H1 (cell line): ENCODE data around the gene LRRC25. TPM values are rescaled to one million over a fixed set of nuclear protein-coding genes. Genes with fewer than 3 reads are reported as not detected.
"Not testable (repeated sequence)": the region's sequence is repeated elsewhere in the genome, so short reads cannot be mapped to it uniquely, and the experiment has no call there.

Source experiments
- CTCF ChIA-PET: fragments of 300-600 bp; sonication (Branson Sonifier 250); formaldehyde crosslinking; loops from one replicate; lab custom pipeline; 2021; ENCODE audit not compliant: partially characterized antibody; lab: Charles Lee
- POLR2A ChIA-PET: fragments of 300-600 bp; sonication (Branson Sonifier 250); formaldehyde crosslinking; loops from one replicate; lab custom pipeline; 2021; ENCODE audit warnings: inconsistent platforms; ENCODE audit not compliant: partially characterized antibody; lab: Charles Lee
- DNase-seq, 2 experiments: peaks; one replicate each; pipeline versions ENCODE4 v3.0.0 to v3.0.0-alpha.2; 2010 to 2022; ENCODE audit warnings: low spot score in 2 of 2, low read depth in 1 of 2, mixed read lengths in 1 of 2
- FAIRE-seq: peaks from 2 replicates; lab custom pipeline; 2011; peaks lifted over from hg19 to GRCh38; lab: Jason Lieb, UNC
- H2AFZ ChIP-seq: 2 replicates; pipeline ENCODE4 v1.8.1; 2012; ENCODE audit warnings: low read length, inconsistent platforms
- H2AK5ac ChIP-seq: 2 replicates; pipeline ENCODE4 v1.6.1; 2013; ENCODE audit warnings: low read depth, low read length
- H2BK120ac ChIP-seq: replicated peaks from 2 replicates; pipeline ENCODE3; 2013; ENCODE audit warnings: low read depth, low read length, inconsistent platforms
- H2BK12ac ChIP-seq: 2 replicates; pipeline ENCODE4 v1.6.1; 2013; ENCODE audit warnings: low read depth, low read length
- H2BK15ac ChIP-seq: 2 replicates; pipeline ENCODE4 v1.6.1; 2013; ENCODE audit warnings: low read length
- H2BK20ac ChIP-seq: 2 replicates; pipeline ENCODE4 v1.6.1; 2013; ENCODE audit warnings: low read length
- H2BK5ac ChIP-seq: 2 replicates; pipeline ENCODE4 v1.6.1; 2013; ENCODE audit warnings: low read depth, low read length
- H3K14ac ChIP-seq: 2 replicates; pipeline ENCODE4 v1.6.1; 2013; ENCODE audit warnings: inconsistent platforms; ENCODE audit not compliant: insufficient read length
- H3K18ac ChIP-seq: 2 replicates; pipeline ENCODE4 v1.6.1; 2013; ENCODE audit warnings: low read length; ENCODE audit errors: extremely low read depth
- H3K23ac ChIP-seq: 2 replicates; pipeline ENCODE4 v1.6.1; 2013; ENCODE audit warnings: inconsistent platforms; ENCODE audit not compliant: insufficient read length
- H3K23me2 ChIP-seq: 2 replicates; pipeline ENCODE4 v1.6.1; 2013; ENCODE audit warnings: low read depth, low read length
- H3K27ac ChIP-seq: 2 replicates; pipeline ENCODE4 v1.6.1; 2011; ENCODE audit warnings: low read depth, low read length, inconsistent platforms
- H3K27me3 ChIP-seq, 4 experiments: replicated peaks in 1 of 4; 1 replicate in 1 of 4; 2 replicates in 3 of 4; pipeline versions ENCODE4 v1.6.1 to v1.8.1; 2011 to 2013; ENCODE audit warnings: low read length in 3 of 4, mild to moderate bottlenecking in 3 of 4, inconsistent platforms in 2 of 4, mixed read lengths in 2 of 4, moderate library complexity in 1 of 4; ENCODE audit not compliant: control insufficient read depth in 3 of 4, insufficient read depth in 3 of 4; ENCODE audit errors: extremely low read depth in 1 of 4
- H3K36me3 ChIP-seq, 4 experiments: 2 replicates each; pipeline versions ENCODE4 v1.6.1 to v1.8.1; 2011 to 2013; ENCODE audit warnings: mild to moderate bottlenecking in 4 of 4, low read length in 3 of 4, moderate library complexity in 2 of 4, control low read depth in 1 of 4, inconsistent platforms in 1 of 4; ENCODE audit not compliant: insufficient read depth in 4 of 4, control insufficient read depth in 2 of 4
- H3K4ac ChIP-seq: replicated peaks from 2 replicates; pipeline ENCODE3; 2013; ENCODE audit warnings: low read length, low read depth, mixed read lengths, inconsistent platforms; ENCODE audit not compliant: insufficient read length
- H3K4me1 ChIP-seq, 4 experiments: replicated peaks in 1 of 4; 1 replicate in 1 of 4; 2 replicates in 3 of 4; pipeline versions ENCODE4 v1.6.1 to v1.8.1; 2011 to 2013; ENCODE audit warnings: low read length in 3 of 4, inconsistent platforms in 2 of 4, mixed read lengths in 1 of 4; ENCODE audit not compliant: insufficient read depth in 4 of 4, control insufficient read depth in 3 of 4
- H3K4me2 ChIP-seq, 2 experiments: 2 replicates each; pipeline versions ENCODE4 v1.6.1 to v1.8.1; 2011 to 2013; ENCODE audit warnings: low read depth in 2 of 2, low read length in 2 of 2, control low read depth in 1 of 2, inconsistent platforms in 1 of 2, mild to moderate bottlenecking in 1 of 2; ENCODE audit not compliant: insufficient read depth in 1 of 2
- H3K4me3 ChIP-seq, 4 experiments: fragments of 200-600, 300-600 bp in 1 of 4; sonication (generic), shearing (Covaris generic), sonication (Bioruptor Twin) in 1 of 4; 2 replicates each; pipeline versions ENCODE4 v1.5.1 to v1.8.1; 2011 to 2016; ENCODE audit warnings: low read length in 4 of 4, low read depth in 3 of 4, control low read depth in 2 of 4, inconsistent platforms in 2 of 4, mild to moderate bottlenecking in 2 of 4, mixed read lengths in 1 of 4, moderate library complexity in 1 of 4; ENCODE audit not compliant: insufficient read depth in 2 of 4; ENCODE audit errors: extremely low read depth in 1 of 4
- H3K56ac ChIP-seq: replicated peaks from 2 replicates; pipeline ENCODE3; 2013; ENCODE audit warnings: low read depth, mild to moderate bottlenecking, mixed read lengths, low read length, inconsistent platforms; ENCODE audit not compliant: insufficient read length
- H3K79me1 ChIP-seq: 2 replicates; pipeline ENCODE4 v1.6.1; 2013; ENCODE audit warnings: low read depth, low read length, control low read depth
- H3K79me2 ChIP-seq, 2 experiments: 2 replicates each; pipeline versions ENCODE4 v1.6.1 to v1.8.1; 2012 to 2013; ENCODE audit warnings: low read length in 2 of 2, mild to moderate bottlenecking in 2 of 2, inconsistent platforms in 1 of 2; ENCODE audit not compliant: insufficient read depth in 2 of 2, control insufficient read depth in 1 of 2
- H3K9ac ChIP-seq, 4 experiments: replicated peaks in 1 of 4; 1 replicate in 1 of 4; 2 replicates in 3 of 4; pipeline versions ENCODE4 v1.6.1 to v1.8.1; 2011 to 2013; ENCODE audit warnings: low read depth in 3 of 4, low read length in 3 of 4, control low read depth in 2 of 4, mild to moderate bottlenecking in 2 of 4, moderate library complexity in 2 of 4, inconsistent platforms in 1 of 4; ENCODE audit errors: extremely low read depth in 1 of 4
- H3K9me3 ChIP-seq, 2 experiments: 2 replicates each; pipeline versions ENCODE4 v1.6.1 to v1.8.1; 2012 to 2013; ENCODE audit warnings: mild to moderate bottlenecking in 2 of 2, moderate library complexity in 2 of 2, control low read depth in 1 of 2, inconsistent platforms in 1 of 2, low read depth in 1 of 2, low read length in 1 of 2, mixed read lengths in 1 of 2; ENCODE audit not compliant: insufficient read depth in 2 of 2
- H4K20me1 ChIP-seq, 2 experiments: replicated peaks in 1 of 2; 2 replicates each; pipeline versions ENCODE3 to v1.8.1; 2011 to 2013; ENCODE audit warnings: inconsistent platforms in 2 of 2, low read length in 2 of 2, mild to moderate bottlenecking in 1 of 2; ENCODE audit not compliant: insufficient read depth in 2 of 2, control insufficient read depth in 1 of 2
- H4K5ac ChIP-seq: 2 replicates; pipeline ENCODE4 v1.6.1; 2013; ENCODE audit warnings: low read length, low read depth, mixed read lengths, inconsistent platforms; ENCODE audit not compliant: insufficient read length
- H4K8ac ChIP-seq: 2 replicates; pipeline ENCODE4 v1.8.0; 2013; ENCODE audit warnings: mild to moderate bottlenecking, moderate library complexity, low read length, inconsistent platforms; ENCODE audit not compliant: insufficient read depth; ENCODE audit errors: extremely low read depth
- H4K91ac ChIP-seq: replicated peaks from 2 replicates; pipeline ENCODE3; 2013; ENCODE audit warnings: low read length, mixed read lengths, inconsistent platforms; ENCODE audit not compliant: insufficient read length
- WGBS, 2 experiments: shearing (Covaris generic) in 1 of 2; methylation state at CpG; one replicate each; pipeline versions ENCODE4 v1.1.6 to v1.1.7; 2013 to 2015; ENCODE audit warnings: low lambda C conversion rate in 2 of 2, mixed read lengths in 2 of 2, inconsistent platforms in 1 of 2, low coverage in 1 of 2, missing lambda C conversion rate in 1 of 2; ENCODE audit not compliant: insufficient replicate concordance in 2 of 2, insufficient coverage in 1 of 2, insufficient read length in 1 of 2; ENCODE audit errors: extremely low coverage in 1 of 2, missing lambda C conversion rate in 1 of 2; 5-methylcytosine and 5-hydroxymethylcytosine counted together
- polyA plus RNA-seq, 7 experiments: library from polyadenylated mRNA; depleted of rRNA in 3 of 7; stranded (reverse) in 5 of 7; unstranded in 2 of 7; fragments of >200 nt in 5 of 7; fragments of 200-250 nt in 2 of 7; gene quantifications; 1 replicate in 5 of 7; 2 replicates in 1 of 7; 4 replicates in 1 of 7; pipeline versions ENCODE4 v1.2.1 to v1.2.3, GENCODE V29; 2011 to 2013; ENCODE audit warnings: missing spikeins in 2 of 7, mixed read lengths in 2 of 7
- total RNA-seq: library from RNA; stranded (reverse); fragmentation: NEBNext Ultra II Directional; extraction: Animal tissue kit (Norgen Biotek cat#: 25700); gene quantifications from 2 replicates; pipeline ENCODE4 v1.2.1, GENCODE V29; 2021

Gene LRRC25
- total and polyA plus RNA-seq, 2 of the 8 experiments (the other 6 are each of a cell fraction or from before 2014, with no cell fraction given): 0.20 to 0.41 TPM

GRCh38 chr19:18354743-18355142 lies 42.7 kb downstream of the LRRC25 start:
- H2BK12ac ChIP-seq, FAIRE-seq, H3K23me2 ChIP-seq, H3K4ac ChIP-seq, H2AFZ ChIP-seq, H2AK5ac ChIP-seq, H2BK15ac ChIP-seq, H3K27ac ChIP-seq, H3K18ac ChIP-seq, H3K4me2 ChIP-seq, H3K79me1 ChIP-seq, H4K5ac ChIP-seq, H3K79me2 ChIP-seq, H3K36me3 ChIP-seq, H3K4me3 ChIP-seq, H3K4me1 ChIP-seq, H3K9ac ChIP-seq, H2BK120ac ChIP-seq, H3K14ac ChIP-seq, H3K9me3 ChIP-seq, H2BK20ac ChIP-seq, H3K56ac ChIP-seq, H3K27me3 ChIP-seq, H4K91ac ChIP-seq, H4K8ac ChIP-seq, H4K20me1 ChIP-seq, H3K23ac ChIP-seq, DNase-seq, H2BK5ac ChIP-seq: not testable (repeated sequence)
- ChIA-PET POLR2A (interaction anchor here (0.9 kb wide), 1 partner anchor 76 kb away, joined by 3 read pairs; no protein-coding TSS in a partner anchor), CTCF (interaction anchor here (0.6 to 8.1 kb wide), 12 partner anchors 11 to 88 kb away, joined by 3 to 69 read pairs (median 4); partner anchors contain the start of gene GDF15)
- WGBS, 2 experiments: 93% methylated on average over 6 of the region's 7 CpGs; no CpG with 5 or more reads in 1 of the 2 experiments
